HG03378 (cell line): ENCODE data around the gene DLK1.

ENCODE experiments used
- ATAC-seq: cut with Tn5 transposase; IDR thresholded peaks from one replicate; pipeline ENCODE4 v1.9.1; 2021; ENCODE audit warnings: mild to moderate bottlenecking, moderate library complexity; ENCODE audit not compliant: unreplicated experiment

The DLK1 gene

GRCh38 chr14:100750762-100751699 is 24.3 kb downstream of the DLK1 start:
- no peak for ATAC-seq

- no peak for ATAC-seq
Measured at GRCh38 chr14:100754020-100754419, 27.3 kb downstream of the DLK1 start.

- ATAC-seq: no peak
Measured at GRCh38 chr14:100755649-100756048, 29.0 kb downstream of the DLK1 start.

- ATAC-seq: no peak
Measured at GRCh38 chr14:100761481-100761880, 34.8 kb downstream of the DLK1 start.

GRCh38 chr14:100762089-100762515 is 35.4 kb downstream of the DLK1 start:
- ATAC-seq: no peak

GRCh38 chr14:100762901-100763300 is 36.2 kb downstream of the DLK1 start:
- ATAC-seq: no peak

- no peak for ATAC-seq
Measured at GRCh38 chr14:100764471-100765115, 37.9 kb downstream of the DLK1 start.

GRCh38 chr14:100765296-100765695 is 38.6 kb downstream of the DLK1 start:
- ATAC-seq: no peak

GRCh38 chr14:100765991-100766390 is 39.3 kb downstream of the DLK1 start:
- ATAC-seq: no peak

- ATAC-seq: no peak
Measured at GRCh38 chr14:100767003-100767787, 40.5 kb downstream of the DLK1 start.

- no peak for ATAC-seq
Measured at GRCh38 chr14:100767788-100768536, 41.3 kb downstream of the DLK1 start.

- ATAC-seq: no peak
Measured at GRCh38 chr14:100769035-100769939, 42.6 kb downstream of the DLK1 start.

GRCh38 chr14:100770046-100770445 is 43.4 kb downstream of the DLK1 start:
- no peak for ATAC-seq

- ATAC-seq: no peak
Measured at GRCh38 chr14:100770605-100771120, 44.0 kb downstream of the DLK1 start.

- ATAC-seq: no peak
Measured at GRCh38 chr14:100771121-100771800, 44.6 kb downstream of the DLK1 start.

- no peak for ATAC-seq
Measured at GRCh38 chr14:100772607-100773165, 46.0 kb downstream of the DLK1 start.

- no peak for ATAC-seq
Measured at GRCh38 chr14:100773331-100774163, 46.9 kb downstream of the DLK1 start.

GRCh38 chr14:100774164-100774537 is 47.5 kb downstream of the DLK1 start:
- no peak for ATAC-seq
